Measurements from ENCODE around the gene SOX10. TPM values are rescaled to one million over a fixed set of nuclear protein-coding genes. Genes with fewer than 3 reads are reported as not detected.

SOX10 gene
- total RNA-seq, 1 experiment from 2014 or later, result not detected

GRCh38 chr22:37998543-37998942, 14.2 kb upstream of the SOX10 start (continued):
- no peak for TF ChIP-seq CTCF (IDR thresholded peaks at IDR 0.05 in 2 of 3, conservative IDR thresholded peaks at IDR 0.05 in 1 of 3; ENCODE audit: borderline replicate concordance in 1 of 3, insufficient read depth in 1 of 3, low read depth in 2 of 3, low read length in 2 of 3)
- no peak for TF ChIP-seq MAX (IDR thresholded peaks at IDR 0.05)
- no peak for TF ChIP-seq JUND (IDR thresholded peaks at IDR 0.05)
- TF ChIP-seq CBX3 (IDR thresholded peaks at IDR 0.05; ENCODE audit: low read depth), result no peak
- TF ChIP-seq ELF1 (IDR thresholded peaks at IDR 0.05; ENCODE audit: borderline replicate concordance, low read depth), result no peak
- no peak for TF ChIP-seq CEBPB (IDR thresholded peaks at IDR 0.05; ENCODE audit: low read depth)

GRCh38 chr22:37996515-37997246, 12.3 kb upstream of the SOX10 start:
- ChIA-PET CTCF (no interaction called here), RAD21 (ENCODE audit: low non-redundant PET in 1 of 2, low total read pairs in 2 of 2, uncharacterized antibody in 2 of 2, unreplicated experiment in 2 of 2) (no interaction called here), POLR2A (no interaction called here)
- no peaks in the 10 kb centered on the region for H3K36me3 ChIP-seq (ENCODE audit: control insufficient read depth in 1 of 2, insufficient read depth in 2 of 2, low read length in 2 of 2)
- DNase-seq (ENCODE audit: low read depth, low spot score) (no peak), ATAC-seq (peak; percentile 46; the same call in 1 of the 2 replicates)
- H3K4me3 ChIP-seq (replicated peaks in 1 of 2; ENCODE audit: low read depth in 1 of 2, low read length in 2 of 2), result no peak overlapping the region
- no peaks in the 10 kb centered on the region for H3K9me3 ChIP-seq (ENCODE audit: control insufficient read depth in 1 of 2, insufficient read depth in 1 of 2, low read depth in 1 of 2, low read length in 2 of 2)
- H3K27me3 ChIP-seq (ENCODE audit: insufficient read depth, low read length), result no peaks in the 10 kb centered on the region
- H3K9me2 ChIP-seq (ENCODE audit: insufficient read depth), result no peaks in the 10 kb centered on the region
- H2AFZ ChIP-seq (ENCODE audit: low read depth, low read length, poor library complexity, severe bottlenecking), result no peak overlapping the region
- no peaks in the 10 kb centered on the region for H4K20me1 ChIP-seq (ENCODE audit: insufficient read depth)
- peaks cover 20 to 43% of the 10 kb centered on the region in 2 experiments for H3K4me1 ChIP-seq (ENCODE audit: control insufficient read depth in 1 of 2, insufficient read depth in 2 of 2, low read length in 2 of 2)
- BruUV-seq (replicated peaks), result no TSS peak
- H3K27ac ChIP-seq (ENCODE audit: low read depth, low read length), result no peak overlapping the region
- peak overlapping the region; percentile 12; the same call in 1 of the 2 replicates for H3K4me2 ChIP-seq (ENCODE audit: low read length)
- H3K79me2 ChIP-seq (ENCODE audit: insufficient read depth, low read length), result no peaks in the 10 kb centered on the region
- no peak overlapping the region for H3K9ac ChIP-seq (ENCODE audit: low read length)
- peak in 2 of 3 experiments; percentile 27 to 43; a peak in 3 of 6 replicates for TF ChIP-seq CTCF (IDR thresholded peaks at IDR 0.05 in 2 of 3, conservative IDR thresholded peaks at IDR 0.05 in 1 of 3; ENCODE audit: borderline replicate concordance in 1 of 3, insufficient read depth in 1 of 3, low read depth in 2 of 3, low read length in 2 of 3)
- TF ChIP-seq EZH2 (IDR thresholded peaks at IDR 0.05), result no peak
- intact Hi-C loops (cut with micrococcal nuclease), result no loop called here
